Lung (tissue), 12 donors: ENCODE measurements around the gene RGS5. TPM values are rescaled to one million over a fixed set of nuclear protein-coding genes. Genes with fewer than 3 reads are reported as not detected.

ENCODE experiments used
- ATAC-seq: fragments of 200-7000 bp; cut with Tn5 transposase; one replicate; pipeline ENCODE4 v1.9.1; 2020; ENCODE audit warnings: moderate number of reproducible peaks; ENCODE audit not compliant: insufficient read depth, low FRiP score
- DNase-seq, 3 donors: peaks; one replicate each; pipeline ENCODE4 v3.0.0-alpha.2; 2013 to 2017
- H3K27ac ChIP-seq, 2 donors: one replicate each; pipeline ENCODE4 v1.5.1; 2013; ENCODE audit warnings: mild to moderate bottlenecking in 2 of 2, moderate library complexity in 2 of 2, control low read depth in 1 of 2, inconsistent platforms in 1 of 2, low read depth in 1 of 2, low read length in 1 of 2
- H3K27me3 ChIP-seq, 3 donors: one replicate each; pipeline ENCODE4 v1.5.1; 2013; ENCODE audit warnings: low read length in 2 of 3; ENCODE audit not compliant: control insufficient read depth in 3 of 3, insufficient read depth in 3 of 3
- H3K36me3 ChIP-seq, 4 donors: one replicate each; pipeline ENCODE4 v1.5.1; 2013; ENCODE audit warnings: low read length in 4 of 4, mild to moderate bottlenecking in 1 of 4, moderate library complexity in 1 of 4; ENCODE audit not compliant: control insufficient read depth in 4 of 4, insufficient read depth in 4 of 4
- H3K4me1 ChIP-seq, 5 donors: one replicate each; pipeline ENCODE4 v1.5.1; 2013; ENCODE audit warnings: low read length in 5 of 5, mild to moderate bottlenecking in 2 of 5, moderate library complexity in 1 of 5; ENCODE audit not compliant: control insufficient read depth in 5 of 5, insufficient read depth in 5 of 5
- H3K4me3 ChIP-seq: one replicate; pipeline ENCODE4 v1.5.1; 2013; ENCODE audit warnings: mild to moderate bottlenecking, control low read depth, moderate library complexity
- H3K9ac ChIP-seq, 2 donors: one replicate each; pipeline ENCODE4 v1.5.1; 2013; ENCODE audit warnings: low read length in 2 of 2, control low read depth in 1 of 2; ENCODE audit not compliant: insufficient read depth in 1 of 2
- H3K9me3 ChIP-seq, 4 donors: one replicate each; pipeline ENCODE4 v1.5.1; 2013; ENCODE audit warnings: low read length in 3 of 4, mild to moderate bottlenecking in 1 of 4, moderate library complexity in 1 of 4; ENCODE audit not compliant: control insufficient read depth in 4 of 4, insufficient read depth in 3 of 4
- WGBS, 2 donors: extraction: QIAGEN DNeasy Blood & Tissue Kit; methylation state at CpG; one replicate each; pipeline ENCODE4 v1.1.7; 2013; 5-methylcytosine and 5-hydroxymethylcytosine counted together
- polyA plus RNA-seq, 2 donors: library from polyadenylated mRNA; stranded (reverse); fragments of 200-250 nt; gene quantifications; one replicate each; pipeline ENCODE4 v1.2.1, GENCODE V29; 2013
- total RNA-seq, 2 donors: library from RNA; depleted of rRNA in 1 of 2; stranded (reverse); fragments of >200 nt in 1 of 2; gene quantifications; one replicate each; pipeline ENCODE4 v1.2.1, GENCODE V29; 2014 to 2021
- TF ChIP-seq, protein P1 (sequence below): IDR thresholded peaks from 2 replicates; pipeline ENCODE4 v1.5.1; 2012; ENCODE audit warnings: mild to moderate bottlenecking; ENCODE audit errors: control extremely low read depth, extremely low read depth
- donor health status: control.
- donor health status: control.
- donor health status: Bipolar disorder and iron deficiency.
- donor health status: healthy.
- donor health status: DM: yes; HTN: yes; CAD: no.

The RGS5 gene
- total and polyA plus RNA-seq, 4 donors = 10.3 to 77.2 (median 43.5) TPM

DNA sequence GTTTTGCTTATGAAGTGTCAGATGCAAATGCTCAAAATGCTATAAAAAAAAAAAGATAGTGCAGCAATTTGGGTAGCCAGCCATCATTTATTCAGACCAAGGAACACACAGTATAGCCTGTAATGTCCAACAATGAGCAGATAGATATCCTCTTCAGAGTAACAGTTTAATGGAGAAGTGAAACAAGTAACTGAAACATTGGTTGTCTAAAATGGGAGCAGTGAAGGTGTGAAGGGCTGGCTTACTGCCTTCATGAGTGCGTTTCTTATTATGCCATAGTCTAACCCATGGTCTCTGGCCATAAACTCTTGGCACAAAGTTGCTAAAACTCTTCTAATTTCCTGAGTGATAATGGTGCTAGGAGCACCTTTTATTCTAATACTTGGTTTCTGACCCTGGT lies 11.4 kb downstream of the RGS5 start:
- 81 to 85% methylated on average over 1 of the region's 1 CpG for WGBS, 2 donors
- TF ChIP-seq, protein P1, sequence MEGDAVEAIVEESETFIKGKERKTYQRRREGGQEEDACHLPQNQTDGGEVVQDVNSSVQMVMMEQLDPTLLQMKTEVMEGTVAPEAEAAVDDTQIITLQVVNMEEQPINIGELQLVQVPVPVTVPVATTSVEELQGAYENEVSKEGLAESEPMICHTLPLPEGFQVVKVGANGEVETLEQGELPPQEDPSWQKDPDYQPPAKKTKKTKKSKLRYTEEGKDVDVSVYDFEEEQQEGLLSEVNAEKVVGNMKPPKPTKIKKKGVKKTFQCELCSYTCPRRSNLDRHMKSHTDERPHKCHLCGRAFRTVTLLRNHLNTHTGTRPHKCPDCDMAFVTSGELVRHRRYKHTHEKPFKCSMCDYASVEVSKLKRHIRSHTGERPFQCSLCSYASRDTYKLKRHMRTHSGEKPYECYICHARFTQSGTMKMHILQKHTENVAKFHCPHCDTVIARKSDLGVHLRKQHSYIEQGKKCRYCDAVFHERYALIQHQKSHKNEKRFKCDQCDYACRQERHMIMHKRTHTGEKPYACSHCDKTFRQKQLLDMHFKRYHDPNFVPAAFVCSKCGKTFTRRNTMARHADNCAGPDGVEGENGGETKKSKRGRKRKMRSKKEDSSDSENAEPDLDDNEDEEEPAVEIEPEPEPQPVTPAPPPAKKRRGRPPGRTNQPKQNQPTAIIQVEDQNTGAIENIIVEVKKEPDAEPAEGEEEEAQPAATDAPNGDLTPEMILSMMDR = no peak
- H3K9me3 ChIP-seq = no peaks in the 10 kb centered on the region
- no peak overlapping the region for H3K9ac ChIP-seq
- no peaks in the 10 kb centered on the region for H3K36me3 ChIP-seq
- no peak overlapping the region for H3K27ac ChIP-seq
- no peak overlapping the region for H3K4me3 ChIP-seq
- ATAC-seq (no peak), DNase-seq (no peak)
- H3K27me3 ChIP-seq = no peaks in the 10 kb centered on the region
- H3K4me1 ChIP-seq = peaks cover 0 to 10% (median 2%) of the 10 kb centered on the region in 5 donors

DNA sequence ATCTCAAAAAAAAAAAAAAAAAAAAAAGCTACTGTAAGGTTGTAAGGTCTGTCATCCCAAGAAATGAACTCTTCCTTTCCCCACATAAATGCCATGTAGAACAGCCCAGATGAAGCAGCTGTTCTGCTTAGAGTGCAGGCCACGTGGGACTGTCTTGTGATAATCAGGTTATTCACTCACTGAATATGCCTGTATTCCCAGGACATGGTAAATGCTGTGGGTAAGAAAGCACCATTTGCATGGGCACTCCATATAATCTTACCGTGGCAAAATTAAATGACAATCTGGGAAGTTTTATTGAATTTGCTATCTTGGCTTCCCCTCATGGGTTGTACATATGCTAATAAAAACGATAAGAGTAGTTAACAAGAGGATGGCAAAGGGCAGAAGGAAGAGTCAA lies 13.8 kb downstream of the RGS5 start:
- 87 to 91% methylated on average over 3 of the region's 3 CpGs for WGBS, 2 donors
- no peak overlapping the region for H3K4me3 ChIP-seq

DNA sequence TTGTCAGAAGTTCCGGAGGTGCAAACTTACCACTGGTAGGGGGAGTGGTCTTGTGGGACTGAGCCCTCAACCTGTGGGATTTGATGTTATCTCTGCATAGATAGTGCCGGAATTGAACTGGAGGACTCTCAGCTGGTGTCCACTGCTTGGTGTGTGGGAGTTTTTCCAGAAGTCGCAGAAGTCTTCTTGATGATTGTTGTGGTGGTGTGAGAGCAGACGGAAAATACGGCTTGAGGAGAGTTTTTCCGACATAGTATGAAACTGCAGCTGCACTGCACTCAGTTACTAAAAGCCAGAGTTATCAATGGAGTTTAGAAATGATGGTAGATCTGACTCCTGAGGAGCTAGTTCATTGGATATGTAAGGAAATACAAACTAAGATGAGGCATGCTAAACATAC lies 14.9 kb downstream of the RGS5 start:
- no peaks in the 10 kb centered on the region for H3K27me3 ChIP-seq
- no peak overlapping the region for H3K9ac ChIP-seq
- H3K27ac ChIP-seq = no peak overlapping the region
- peaks cover 0 to 4% (median 0%) of the 10 kb centered on the region in 5 donors for H3K4me1 ChIP-seq
- DNase-seq = no peak
- no peaks in the 10 kb centered on the region for H3K36me3 ChIP-seq
- ATAC-seq = no peak
- H3K4me3 ChIP-seq = no peak overlapping the region
- TF ChIP-seq, protein P1 = no peak
- no peaks in the 10 kb centered on the region for H3K9me3 ChIP-seq
- 89 to 95% methylated on average over 6 of the region's 6 CpGs for WGBS, 2 donors

More for the DNA sequence above, 13.8 kb downstream of the RGS5 start:
- H3K4me1 ChIP-seq = peaks cover 0 to 4% (median 0%) of the 10 kb centered on the region in 5 donors
- DNase-seq (no peak), ATAC-seq (no peak)
- no peak overlapping the region for H3K9ac ChIP-seq
- no peak overlapping the region for H3K27ac ChIP-seq
- H3K9me3 ChIP-seq = no peaks in the 10 kb centered on the region
- TF ChIP-seq, protein P1 = no peak
- no peaks in the 10 kb centered on the region for H3K27me3 ChIP-seq
- H3K36me3 ChIP-seq = no peaks in the 10 kb centered on the region

DNA sequence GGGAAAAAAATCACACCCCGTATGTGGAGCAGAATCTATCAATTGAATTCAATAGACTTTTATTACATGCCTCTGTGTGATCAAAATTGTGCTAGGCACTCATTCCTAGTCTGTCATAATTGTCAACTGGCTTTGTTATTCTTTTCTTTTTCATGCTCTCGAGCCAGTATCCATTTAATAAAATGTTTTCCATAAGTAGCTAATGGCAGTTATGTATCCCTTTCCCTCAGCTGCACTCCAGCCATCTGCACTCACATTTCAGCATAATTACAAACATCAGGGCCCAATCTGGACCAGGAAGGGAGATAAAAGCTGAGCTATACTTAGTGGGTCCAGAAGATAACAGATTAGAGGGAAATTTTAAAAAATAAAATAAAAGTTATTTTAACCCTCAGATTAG lies 15.9 kb downstream of the RGS5 start:
- TF ChIP-seq, protein P1 = no peak
- 82 to 86% methylated on average over 2 of the region's 2 CpGs for WGBS, 2 donors
- Histone ChIP-seq H3K4me1 (no peaks in the 10 kb centered on the region), H3K27me3 (no peaks in the 10 kb centered on the region), H3K9ac (no peak overlapping the region), H3K27ac (no peak overlapping the region), H3K36me3 (no peaks in the 10 kb centered on the region), H3K4me3 (no peak overlapping the region), H3K9me3 (no peaks in the 10 kb centered on the region)
- no peak for DNase-seq
- no peak for ATAC-seq
